Muscle of leg (tissue), 11 donors: ENCODE measurements around the gene ESRRB. TPM values are rescaled to one million over a fixed set of nuclear protein-coding genes. Genes with fewer than 3 reads are reported as not detected.

ENCODE experiments used
- DNase-seq: peaks from one replicate; pipeline ENCODE4 v3.0.0; 2013
- H3K27ac ChIP-seq: one replicate; pipeline ENCODE4 v1.5.1; 2013; ENCODE audit warnings: mild to moderate bottlenecking, low read length, control low read depth
- H3K27me3 ChIP-seq: one replicate; pipeline ENCODE4 v1.6.1; 2013; ENCODE audit warnings: low read length; ENCODE audit not compliant: control insufficient read depth, insufficient read depth
- H3K36me3 ChIP-seq: one replicate; pipeline ENCODE4 v1.6.1; 2013; ENCODE audit warnings: low read length; ENCODE audit not compliant: control insufficient read depth, insufficient read depth
- H3K4me1 ChIP-seq: one replicate; pipeline ENCODE4 v1.6.1; 2013; ENCODE audit warnings: low read length; ENCODE audit not compliant: control insufficient read depth, insufficient read depth
- H3K4me3 ChIP-seq: one replicate; pipeline ENCODE4 v1.5.1; 2013; ENCODE audit warnings: low read length, control low read depth
- H3K9me3 ChIP-seq: replicated peaks from 2 replicates; pipeline ENCODE4 v1.6.1; 2013; ENCODE audit warnings: low read depth, low read length; ENCODE audit not compliant: control insufficient read depth
- WGBS: methylation state at CpG from one replicate; pipeline ENCODE4 v1.1.5; 2013; ENCODE audit warnings: missing lambda C conversion rate; ENCODE audit not compliant: insufficient coverage; 5-methylcytosine and 5-hydroxymethylcytosine counted together
- polyA plus RNA-seq, 8 donors: library from polyadenylated mRNA; unstranded; fragments of 120-200 nt; gene quantifications; one replicate each; pipeline versions ENCODE4 v1.2.1 to v1.2.3, GENCODE V29; 2013; ENCODE audit warnings: inconsistent platforms in 1 of 8, low replicate concordance in 1 of 8; ENCODE audit not compliant: insufficient read length in 8 of 8, insufficient read depth in 1 of 8
- total RNA-seq: library from RNA; stranded (reverse); fragments of 120-200 nt; gene quantifications from one replicate; pipeline ENCODE4 v1.2.4, GENCODE V29; 2013

Gene ESRRB
- total and polyA plus RNA-seq, 9 donors = 1.9 to 3.8 (median 3.3) TPM

DNA sequence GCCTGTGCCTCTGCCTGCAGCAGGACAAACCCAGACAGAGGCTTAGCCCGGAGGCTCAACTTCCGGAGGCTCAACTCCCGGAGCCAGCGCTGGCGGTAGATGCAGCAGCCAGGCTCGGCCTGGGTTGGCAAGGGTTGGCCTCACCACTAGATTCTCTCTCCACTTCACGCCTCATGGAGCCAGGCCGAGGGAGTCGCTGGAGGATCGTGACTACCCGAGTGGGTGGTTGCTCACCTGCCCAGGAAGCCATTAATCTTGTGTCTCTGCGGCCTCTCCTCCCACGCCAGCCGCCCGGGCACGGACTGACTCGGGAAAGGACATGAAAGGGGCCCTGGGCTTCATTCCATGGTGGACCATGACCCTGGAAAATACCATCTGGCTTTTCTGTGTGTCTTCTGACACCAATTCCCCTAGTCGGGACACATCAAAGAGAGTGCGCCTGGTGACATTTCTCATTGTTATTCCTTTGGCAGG is 20.8 kb downstream of the ESRRB start:
- Histone ChIP-seq H3K4me3 (no peak overlapping the region), H3K36me3 (no peaks in the 10 kb centered on the region), H3K4me1 (no peaks in the 10 kb centered on the region), H3K9me3 (no peaks in the 10 kb centered on the region), H3K27ac (no peak overlapping the region), H3K27me3 (peaks cover 22% of the 10 kb centered on the region)
- WGBS = 53% methylated on average over 17 of the region's 19 CpGs
- no peak for DNase-seq

DNA sequence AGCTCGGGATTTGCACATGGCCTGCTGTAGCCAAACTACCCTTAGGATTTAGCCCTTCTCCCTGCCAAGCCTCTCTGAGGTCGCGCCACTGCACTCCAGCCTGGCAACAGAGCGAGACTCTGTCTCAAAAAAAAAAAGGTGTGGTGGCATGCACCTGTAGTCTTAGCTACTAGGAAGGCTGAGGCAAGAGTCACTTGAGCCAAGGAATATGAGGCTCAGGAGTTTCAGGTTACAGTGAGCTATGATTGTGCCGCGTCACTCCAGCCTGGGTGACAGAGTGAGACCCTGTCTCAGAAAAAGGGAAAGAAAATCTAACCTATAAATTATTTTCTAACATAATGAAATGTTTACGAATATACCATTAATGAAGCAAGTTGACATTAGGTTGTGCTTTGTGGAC is 29.7 kb downstream of the ESRRB start:
- WGBS = no CpG with 5 or more reads among the region's 7 CpGs
- no peak overlapping the region for H3K4me3 ChIP-seq
- DNase-seq = no peak
- no peak overlapping the region for H3K27ac ChIP-seq
- peaks cover 20% of the 10 kb centered on the region for H3K27me3 ChIP-seq
- no peaks in the 10 kb centered on the region for H3K4me1 ChIP-seq
- H3K36me3 ChIP-seq = no peaks in the 10 kb centered on the region
- no peaks in the 10 kb centered on the region for H3K9me3 ChIP-seq

DNA sequence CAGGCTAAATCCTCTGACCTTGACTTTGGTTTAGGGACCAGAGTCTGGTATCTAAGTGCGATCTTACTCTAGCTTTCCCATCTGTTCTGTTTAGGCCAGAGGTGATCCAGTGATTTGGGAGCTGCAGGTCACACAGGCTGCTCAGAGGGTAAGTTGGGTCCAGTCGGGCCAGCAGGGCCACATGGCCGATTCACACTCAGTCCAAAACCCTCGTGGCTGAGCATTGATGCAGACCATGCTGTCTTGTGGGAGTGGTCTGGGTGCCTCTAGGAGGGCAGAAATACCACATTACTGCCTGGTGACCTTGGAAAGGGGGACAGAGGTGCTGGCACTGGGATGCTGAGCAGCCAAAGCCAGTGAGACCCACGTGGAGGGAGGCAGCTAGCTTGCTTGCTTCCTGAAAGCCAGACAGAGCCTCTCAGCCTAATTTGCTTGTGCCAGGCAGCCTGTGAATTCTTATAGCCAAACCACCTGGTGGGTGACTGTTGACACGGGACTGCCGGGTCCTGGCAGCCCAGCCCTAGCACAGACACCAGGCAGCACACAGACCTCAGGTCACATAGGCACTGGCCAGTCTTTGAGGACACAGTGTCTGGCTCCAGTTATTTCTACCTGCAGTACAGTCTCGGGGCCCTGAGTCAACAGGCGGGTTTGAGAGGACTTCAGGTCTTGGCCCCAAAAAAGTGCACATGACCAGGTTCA is 31.7 kb downstream of the ESRRB start:
- Histone ChIP-seq H3K27me3 (peaks cover 28% of the 10 kb centered on the region), H3K36me3 (no peaks in the 10 kb centered on the region), H3K4me1 (no peaks in the 10 kb centered on the region), H3K27ac (no peak overlapping the region), H3K4me3 (no peak overlapping the region), H3K9me3 (no peaks in the 10 kb centered on the region)
- DNase-seq = no peak
- 66% methylated on average over 8 of the region's 9 CpGs for WGBS

DNA sequence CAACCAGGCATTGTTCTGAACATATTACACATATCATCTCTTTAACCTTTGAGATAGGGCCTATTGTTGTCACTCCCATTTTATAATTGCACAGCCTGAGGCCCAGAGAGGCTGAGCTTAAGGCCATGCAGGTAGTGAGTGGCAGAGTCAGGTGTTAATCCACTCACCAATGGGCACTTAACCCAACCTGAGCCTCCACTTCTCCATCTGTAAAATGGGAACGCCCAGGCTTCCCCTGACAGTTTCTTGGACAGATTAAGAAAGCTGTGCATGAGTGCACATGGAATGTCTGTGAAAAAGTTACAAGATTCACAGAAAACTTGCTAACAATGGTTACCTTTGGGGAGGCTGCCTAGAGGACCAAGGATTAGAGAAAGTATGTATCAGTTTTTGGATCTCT is 32.9 kb downstream of the ESRRB start:
- Histone ChIP-seq H3K27ac (no peak overlapping the region), H3K36me3 (no peaks in the 10 kb centered on the region), H3K4me1 (no peaks in the 10 kb centered on the region), H3K27me3 (peaks cover 37% of the 10 kb centered on the region), H3K9me3 (no peaks in the 10 kb centered on the region), H3K4me3 (no peak overlapping the region)
- DNase-seq = no peak
- WGBS = no CpG with 5 or more reads among the region's 1 CpG

DNA sequence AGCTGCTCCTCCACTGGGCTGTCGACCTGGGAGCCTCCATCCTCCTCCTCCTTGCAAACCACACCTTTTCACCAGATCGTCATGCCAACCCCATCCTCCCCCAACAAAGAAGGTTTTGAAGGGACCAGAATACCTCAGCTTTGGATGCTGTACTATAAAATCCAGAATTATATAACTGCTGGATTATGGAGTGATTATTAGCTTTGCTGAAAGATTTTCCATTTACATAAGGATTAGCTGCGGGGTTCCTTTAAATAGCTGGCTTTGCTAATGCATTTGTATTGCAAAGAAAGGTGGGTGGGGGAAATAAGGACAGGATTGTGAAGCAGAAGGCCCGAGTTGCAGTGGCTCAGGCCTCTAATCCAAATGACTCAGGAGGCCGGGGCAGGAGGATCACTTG is 36.6 kb downstream of the ESRRB start:
- H3K9me3 ChIP-seq = no peaks in the 10 kb centered on the region
- H3K4me1 ChIP-seq = no peaks in the 10 kb centered on the region
- H3K4me3 ChIP-seq = no peak overlapping the region
- WGBS = 20% methylated on average over 2 of the region's 5 CpGs
- DNase-seq = no peak
- H3K27ac ChIP-seq = no peak overlapping the region
- H3K36me3 ChIP-seq = no peaks in the 10 kb centered on the region
- H3K27me3 ChIP-seq = peaks cover 39% of the 10 kb centered on the region

DNA sequence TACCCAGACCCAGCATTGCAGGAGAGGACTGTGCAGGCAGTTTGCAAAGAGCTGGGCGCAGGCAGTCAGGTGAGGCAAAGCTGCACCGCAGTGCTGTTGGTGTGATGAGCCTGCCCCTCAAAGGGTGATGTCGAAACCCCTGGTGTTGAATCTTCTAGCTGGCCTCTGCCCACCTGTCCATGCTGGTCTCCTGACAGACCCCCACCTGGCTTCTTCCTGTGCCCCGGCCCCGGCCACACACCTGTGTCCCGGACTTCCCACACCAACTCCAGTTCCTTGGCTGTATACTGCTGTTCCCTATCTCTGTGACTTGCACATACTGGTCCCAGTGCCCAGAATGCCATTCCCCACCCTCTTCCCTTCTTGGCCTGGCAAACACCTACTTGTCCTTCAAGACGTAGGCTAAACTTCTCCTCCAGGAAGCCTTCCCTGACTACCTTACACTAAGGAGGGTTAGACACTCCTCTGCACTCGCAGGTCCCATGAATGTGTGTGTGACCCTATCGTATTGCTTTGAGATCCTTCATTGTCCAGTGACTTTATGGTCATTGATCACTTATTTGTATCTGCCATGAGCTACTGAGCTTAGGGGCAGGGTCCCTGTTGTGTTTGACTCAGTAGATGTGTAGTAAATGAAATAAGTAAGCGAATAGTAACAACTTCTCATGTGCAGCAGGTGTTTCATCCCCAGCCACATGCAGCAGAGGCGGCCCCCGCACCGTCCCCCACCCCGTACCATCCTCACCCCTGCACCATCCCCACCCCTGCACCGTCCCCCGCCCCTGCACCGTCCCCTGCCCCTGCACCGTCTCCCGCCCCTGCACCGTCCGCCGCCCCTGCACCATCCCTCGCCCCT is 37.4 kb downstream of the ESRRB start:
- no peak for DNase-seq
- Histone ChIP-seq H3K9me3 (no peaks in the 10 kb centered on the region), H3K27ac (no peak overlapping the region), H3K27me3 (peaks cover 33% of the 10 kb centered on the region), H3K4me3 (no peak overlapping the region), H3K36me3 (no peaks in the 10 kb centered on the region), H3K4me1 (no peaks in the 10 kb centered on the region)
- 92% methylated on average over 6 of the region's 23 CpGs for WGBS

DNA sequence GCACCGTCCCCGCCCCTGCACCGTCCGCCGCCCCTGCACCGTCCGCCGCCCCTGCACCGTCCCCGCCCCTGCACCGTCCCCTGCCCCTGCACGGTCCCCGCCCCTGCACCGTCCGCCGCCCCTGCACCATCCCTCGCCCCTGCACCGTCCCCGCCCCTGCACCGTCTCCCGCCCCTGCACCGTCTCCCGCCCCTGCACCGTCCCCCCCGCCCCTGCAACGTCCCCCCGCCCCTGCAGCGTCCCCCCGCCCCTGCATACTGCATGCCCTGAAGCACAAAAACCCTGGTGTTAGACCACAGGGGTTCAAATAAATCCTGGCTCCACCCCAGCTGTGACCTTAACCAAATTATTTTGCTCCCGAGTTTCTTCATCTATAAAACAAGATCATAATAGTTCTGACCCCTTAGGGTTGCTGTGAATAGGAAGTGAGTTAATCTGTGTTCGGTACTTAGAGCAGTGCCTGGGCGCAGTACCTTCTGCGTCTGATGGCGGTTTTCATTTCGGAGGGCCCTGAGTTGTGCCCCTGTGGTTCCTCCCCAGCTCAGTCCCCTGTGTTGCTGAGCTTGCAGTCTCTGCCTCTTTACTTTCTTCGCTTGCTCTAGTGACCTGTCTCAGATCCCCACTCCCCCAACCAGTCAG is 38.1 kb downstream of the ESRRB start:
- H3K27ac ChIP-seq = no peak overlapping the region
- DNase-seq = no peak
- no peaks in the 10 kb centered on the region for H3K4me1 ChIP-seq
- H3K9me3 ChIP-seq = no peaks in the 10 kb centered on the region
- WGBS = 16% methylated on average over 5 of the region's 36 CpGs
- no peak overlapping the region for H3K4me3 ChIP-seq
- no peaks in the 10 kb centered on the region for H3K36me3 ChIP-seq
- H3K27me3 ChIP-seq = peaks cover 29% of the 10 kb centered on the region

DNA sequence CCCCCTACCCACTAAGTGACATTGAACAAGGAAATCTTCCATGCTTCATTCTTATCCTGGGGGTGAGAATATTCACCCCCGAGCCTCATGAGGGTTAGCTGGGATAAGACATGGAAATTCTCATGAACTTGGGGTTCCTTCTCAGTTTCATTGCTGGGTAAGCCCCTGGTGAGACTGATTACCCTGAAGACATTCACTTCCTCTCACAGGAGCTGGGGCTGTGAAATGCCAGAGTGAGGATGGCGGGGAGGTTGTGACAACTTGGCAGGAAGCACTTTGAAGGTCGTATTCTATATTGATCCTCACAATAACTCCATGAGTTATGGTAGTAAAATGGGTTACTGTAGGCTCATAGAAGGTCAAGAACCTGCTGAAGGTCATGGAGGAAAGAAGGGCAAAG is 43.5 kb downstream of the ESRRB start:
- Histone ChIP-seq H3K9me3 (no peaks in the 10 kb centered on the region), H3K27ac (no peak overlapping the region), H3K4me1 (no peaks in the 10 kb centered on the region), H3K36me3 (no peaks in the 10 kb centered on the region), H3K4me3 (no peak overlapping the region), H3K27me3 (peaks cover 9% of the 10 kb centered on the region)
- WGBS = no CpG with 5 or more reads among the region's 3 CpGs
- DNase-seq = no peak

DNA sequence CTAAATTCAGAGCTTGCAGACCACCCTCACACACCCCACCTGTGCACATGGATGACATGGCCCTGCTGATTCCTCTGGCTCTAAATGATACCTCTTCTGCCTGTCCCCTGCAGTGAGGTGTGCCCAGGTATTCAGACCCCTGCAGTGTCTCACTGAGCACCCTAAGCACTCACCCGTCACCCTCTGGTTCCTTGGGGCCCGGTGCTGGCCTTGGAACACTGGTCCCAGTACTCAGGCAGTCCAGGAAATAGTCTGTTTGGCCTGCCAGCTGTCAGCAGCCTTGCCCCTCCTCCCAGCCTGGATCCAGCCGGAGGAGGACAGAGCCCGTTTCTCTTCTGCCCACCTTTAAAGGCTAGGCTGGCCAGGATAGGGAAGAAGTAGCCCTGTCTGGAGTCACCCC is 44.9 kb downstream of the ESRRB start:
- Histone ChIP-seq H3K4me3 (no peak overlapping the region), H3K36me3 (no peaks in the 10 kb centered on the region), H3K27me3 (peaks cover 2% of the 10 kb centered on the region), H3K27ac (no peak overlapping the region), H3K4me1 (no peaks in the 10 kb centered on the region), H3K9me3 (no peaks in the 10 kb centered on the region)
- WGBS = 29% methylated on average over 2 of the region's 4 CpGs
- DNase-seq = no peak

DNA sequence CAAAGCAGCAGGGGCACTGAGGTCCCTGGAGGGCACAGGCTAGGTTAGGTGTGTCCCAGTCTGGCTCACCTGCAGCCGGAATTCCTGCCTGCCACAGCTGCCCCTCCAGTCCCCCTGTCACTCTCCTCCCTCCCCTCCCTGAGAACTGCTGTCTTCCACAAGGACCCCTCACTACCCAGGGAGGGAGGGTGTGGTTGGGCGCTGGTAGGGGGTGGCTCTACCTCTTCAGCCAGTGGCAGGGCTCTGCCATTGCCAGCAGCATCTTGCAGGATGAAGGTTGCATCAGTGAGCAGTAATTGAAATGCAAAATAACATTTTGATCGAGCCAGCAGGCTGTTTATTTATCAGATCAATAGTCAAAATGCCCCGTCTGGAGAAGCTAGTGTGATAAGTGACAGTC is 45.7 kb downstream of the ESRRB start:
- DNase-seq = no peak
- WGBS = 63% methylated on average over 3 of the region's 4 CpGs

More for the DNA sequence above, 45.7 kb downstream of the ESRRB start:
- H3K27ac ChIP-seq = no peak overlapping the region
- H3K4me3 ChIP-seq = no peak overlapping the region
- H3K4me1 ChIP-seq = no peaks in the 10 kb centered on the region
- H3K9me3 ChIP-seq = no peaks in the 10 kb centered on the region
- no peaks in the 10 kb centered on the region for H3K36me3 ChIP-seq
- H3K27me3 ChIP-seq = peaks cover 3% of the 10 kb centered on the region
